Measurements from ENCODE around the gene MBTPS2.
"Not testable (repeated sequence)": the region's sequence is repeated elsewhere in the genome, so short reads cannot be mapped to it uniquely, and the experiment has no call there.

The MBTPS2 gene

GRCh38 chrX:21863241-21863640 lies 23.8 kb downstream of the MBTPS2 start:
- no peak for DNase-seq

GRCh38 chrX:21865436-21865835 lies 26.0 kb downstream of the MBTPS2 start:
- DNase-seq: no peak

GRCh38 chrX:21870494-21870893 lies 31.1 kb downstream of the MBTPS2 start:
- DNase-seq: no peak

- DNase-seq: no peak
Observed at GRCh38 chrX:21873063-21873775, 33.8 kb downstream of the MBTPS2 start.

- DNase-seq: not testable (repeated sequence)
Observed at GRCh38 chrX:21874182-21874581, 34.8 kb downstream of the MBTPS2 start.

GRCh38 chrX:21875013-21875412 lies 35.6 kb downstream of the MBTPS2 start:
- DNase-seq: no peak

- DNase-seq: no peak
Observed at GRCh38 chrX:21881881-21882574, 42.6 kb downstream of the MBTPS2 start.

GRCh38 chrX:21883258-21883657 lies 43.8 kb downstream of the MBTPS2 start:
- DNase-seq: no peak

GRCh38 chrX:21885568-21885967 lies 46.2 kb downstream of the MBTPS2 start:
- DNase-seq: no peak

GRCh38 chrX:21905313-21905712 lies 65.9 kb downstream of the MBTPS2 start:
- no peak for DNase-seq

- no peak for DNase-seq
Observed at GRCh38 chrX:21905953-21906352, 66.5 kb downstream of the MBTPS2 start.

- no peak for DNase-seq
Observed at GRCh38 chrX:21907260-21907659, 67.8 kb downstream of the MBTPS2 start.

GRCh38 chrX:21911481-21911880 lies 72.1 kb downstream of the MBTPS2 start:
- no peak for DNase-seq

GRCh38 chrX:21912220-21912619 lies 72.8 kb downstream of the MBTPS2 start:
- no peak for DNase-seq

GRCh38 chrX:21912989-21913388 lies 73.6 kb downstream of the MBTPS2 start:
- no peak for DNase-seq

- no peak for DNase-seq
Observed at GRCh38 chrX:21926116-21926515, 86.7 kb downstream of the MBTPS2 start.

GRCh38 chrX:21926527-21927278 lies 87.3 kb downstream of the MBTPS2 start:
- DNase-seq: no peak

GRCh38 chrX:21929209-21929608 lies 89.8 kb downstream of the MBTPS2 start:
- DNase-seq: no peak

- DNase-seq: no peak
Observed at GRCh38 chrX:21930986-21931385, 91.6 kb downstream of the MBTPS2 start.

- DNase-seq: no peak
Observed at GRCh38 chrX:21932292-21933002, 93.0 kb downstream of the MBTPS2 start.

GRCh38 chrX:21933077-21933476 lies 93.7 kb downstream of the MBTPS2 start:
- DNase-seq: no peak

GRCh38 chrX:21934414-21934813 lies 95.0 kb downstream of the MBTPS2 start:
- no peak for DNase-seq

Data from CD4-positive, alpha-beta T cell treated with Interleukin-6 for 4 hours (primary cell).